OCI-LY3 (cell line): ENCODE measurements around the gene UAP1L1.
"Not testable (repeated sequence)": the region's sequence is repeated elsewhere in the genome, so short reads cannot be mapped to it uniquely, and the experiment has no call there.

Experiments used
- H2AFZ ChIP-seq: fragments of 200-600, 300-600 bp; shearing (Covaris generic); 2 replicates; pipeline ENCODE4 v1.6.0; 2014; ENCODE audit warnings: antibody characterized with exemption, low read depth, low read length
- H3K27ac ChIP-seq: fragments of 200-600, 300-600 bp; sonication (generic); 2 replicates; pipeline ENCODE4 v1.5.1; 2014; ENCODE audit warnings: mild to moderate bottlenecking, low read length, moderate library complexity, mixed read lengths
- H3K27me3 ChIP-seq: fragments of 200-600, 300-600 bp; sonication (generic); 2 replicates; pipeline ENCODE4 v1.6.1; 2014; ENCODE audit warnings: low read depth, low read length, mixed read lengths
- H3K36me3 ChIP-seq: fragments of 200-600, 300-600 bp; sonication (generic); replicated peaks from 2 replicates; pipeline ENCODE3; 2014; ENCODE audit warnings: low read depth, low read length, mixed read lengths
- H3K4me1 ChIP-seq: fragments of 300-600, 200-600 bp; sonication (generic); 2 replicates; pipeline ENCODE4 v1.6.1; 2014; ENCODE audit warnings: low read length, mixed read lengths
- H3K4me2 ChIP-seq: fragments of 200-600, 300-600 bp; sonication (generic); 2 replicates; pipeline ENCODE4 v1.6.1; 2014; ENCODE audit warnings: low read length, mixed read lengths
- H3K4me3 ChIP-seq: fragments of 300-600, 200-600 bp; sonication (generic); 2 replicates; pipeline ENCODE4 v1.5.1; 2014; ENCODE audit warnings: antibody characterized with exemption, mild to moderate bottlenecking, low read length, moderate library complexity
- H3K79me2 ChIP-seq: fragments of 300-600, 200-600 bp; shearing (Covaris generic); 2 replicates; pipeline ENCODE4 v1.6.1; 2014; ENCODE audit warnings: mild to moderate bottlenecking, low read length, mixed read lengths
- H3K9ac ChIP-seq: fragments of 300-600, 200-600 bp; shearing (Covaris generic); 2 replicates; pipeline ENCODE4 v1.6.0; 2014; ENCODE audit warnings: mild to moderate bottlenecking, low read length, moderate library complexity
- H3K9me3 ChIP-seq: fragments of 200-600, 300-600 bp; shearing (Covaris generic); 2 replicates; pipeline ENCODE4 v1.6.1; 2014; ENCODE audit warnings: low read length, mixed read lengths; ENCODE audit not compliant: insufficient read depth
- H4K20me1 ChIP-seq: fragments of 200-600, 300-600 bp; sonication (generic); 2 replicates; pipeline ENCODE4 v1.6.1; 2016; ENCODE audit warnings: low read length, mixed read lengths; ENCODE audit not compliant: insufficient read depth
- CTCF ChIP-seq: fragments of 200-600, 300-600 bp; sonication (generic); IDR thresholded peaks from 2 replicates; pipeline ENCODE4 v1.5.1; 2014; ENCODE audit warnings: antibody characterized with exemption, low read length, low read depth
- EZH2phosphoT487 ChIP-seq: fragments of 200-600 bp; shearing (Covaris generic); IDR thresholded peaks from 2 replicates; pipeline ENCODE4 v1.6.1; 2018; ENCODE audit warnings: antibody characterized with exemption, mixed run types, low read depth

The UAP1L1 gene

GRCh38 chr9:137115394-137116026 lies 38.2 kb downstream of the UAP1L1 start:
- Histone ChIP-seq H3K4me2 (peak overlapping the region; percentile 82), H3K9ac (peak overlapping the region; percentile 76), H3K9me3 (no peaks in the 10 kb centered on the region), H3K27me3 (peaks cover 6% of the 10 kb centered on the region; the same call in 1 of the 2 replicates), H3K36me3 (no peaks in the 10 kb centered on the region), H2AFZ (no peak overlapping the region), H3K4me3 (peak overlapping the region; percentile 83), H4K20me1 (no peaks in the 10 kb centered on the region), H3K4me1 (peaks cover 19% of the 10 kb centered on the region), H3K79me2 (no peaks in the 10 kb centered on the region), H3K27ac (no peak overlapping the region)
- TF ChIP-seq CTCF (no peak), EZH2phosphoT487 (no peak)

GRCh38 chr9:137116027-137116507 lies 38.8 kb downstream of the UAP1L1 start:
- H3K4me1 ChIP-seq = peaks cover 19% of the 10 kb centered on the region
- no peaks in the 10 kb centered on the region for H4K20me1 ChIP-seq
- TF ChIP-seq EZH2phosphoT487 (no peak), CTCF (no peak)
- H3K27me3 ChIP-seq = peaks cover 6% of the 10 kb centered on the region; the same call in 1 of the 2 replicates
- no peaks in the 10 kb centered on the region for H3K36me3 ChIP-seq
- no peak overlapping the region for H3K9ac ChIP-seq
- H3K4me2 ChIP-seq = no peak overlapping the region
- H3K27ac ChIP-seq = no peak overlapping the region
- H3K4me3 ChIP-seq = no peak overlapping the region
- H3K79me2 ChIP-seq = no peaks in the 10 kb centered on the region
- H3K9me3 ChIP-seq = no peaks in the 10 kb centered on the region
- H2AFZ ChIP-seq = no peak overlapping the region

GRCh38 chr9:137116728-137117127 lies 39.4 kb downstream of the UAP1L1 start:
- Histone ChIP-seq H3K4me3 (no peak overlapping the region), H3K79me2 (no peaks in the 10 kb centered on the region), H4K20me1 (no peaks in the 10 kb centered on the region), H3K9me3 (no peaks in the 10 kb centered on the region), H3K27ac (no peak overlapping the region), H3K36me3 (no peaks in the 10 kb centered on the region), H3K4me1 (peaks cover 19% of the 10 kb centered on the region), H2AFZ (no peak overlapping the region), H3K4me2 (no peak overlapping the region), H3K27me3 (peaks cover 6% of the 10 kb centered on the region; the same call in 1 of the 2 replicates), H3K9ac (no peak overlapping the region)
- no peak for TF ChIP-seq CTCF
- TF ChIP-seq EZH2phosphoT487 = no peak

- no peak overlapping the region for H3K9ac ChIP-seq
- H3K4me1 ChIP-seq = peaks cover 24% of the 10 kb centered on the region
- H3K27ac ChIP-seq = no peak overlapping the region
- no peak overlapping the region for H2AFZ ChIP-seq
- TF ChIP-seq EZH2phosphoT487 = no peak
- no peak for TF ChIP-seq CTCF
- no peak overlapping the region for H3K4me3 ChIP-seq
- H3K27me3 ChIP-seq = peaks cover 6% of the 10 kb centered on the region; the same call in 1 of the 2 replicates
- H3K36me3 ChIP-seq = no peaks in the 10 kb centered on the region
- H4K20me1 ChIP-seq = no peaks in the 10 kb centered on the region
- no peaks in the 10 kb centered on the region for H3K79me2 ChIP-seq
- H3K9me3 ChIP-seq = no peaks in the 10 kb centered on the region
- H3K4me2 ChIP-seq = no peak overlapping the region
Observed at GRCh38 chr9:137117269-137117731, 40.0 kb downstream of the UAP1L1 start.

GRCh38 chr9:137118092-137118603 lies 40.8 kb downstream of the UAP1L1 start:
- H3K27me3 ChIP-seq, H3K79me2 ChIP-seq, H4K20me1 ChIP-seq, H3K4me3 ChIP-seq, H3K9me3 ChIP-seq, H3K27ac ChIP-seq, H3K9ac ChIP-seq, H3K4me2 ChIP-seq, H2AFZ ChIP-seq, H3K36me3 ChIP-seq: not testable (repeated sequence)
- H3K4me1 ChIP-seq = peaks cover 33% of the 10 kb centered on the region
